HFFc6 (cell line): Measurements from ENCODE around the gene EXOC3L1. TPM values are rescaled to one million over a fixed set of nuclear protein-coding genes. Genes with fewer than 3 reads are reported as not detected.

Experiments used
- DNase-seq: peaks from one replicate; pipeline ENCODE4 v3.0.0-alpha.2; 2018
- H3K27ac Mint-ChIP-seq: 2 replicates; pipeline ENCODE4 v1.8.0; 2020; ENCODE audit warnings: mild to moderate bottlenecking, mixed read lengths
- H3K27me3 Mint-ChIP-seq: 2 replicates; pipeline ENCODE4 v1.8.0; 2021; ENCODE audit warnings: mild to moderate bottlenecking, moderate library complexity, mixed read lengths; ENCODE audit not compliant: insufficient read depth
- H3K36me3 Mint-ChIP-seq: 2 replicates; pipeline ENCODE4 v1.8.0; 2021; ENCODE audit warnings: low read depth, mixed read lengths
- H3K4me1 Mint-ChIP-seq: 2 replicates; pipeline ENCODE4 v1.8.0; 2020; ENCODE audit warnings: low read depth, mixed read lengths
- H3K4me3 Mint-ChIP-seq: 2 replicates; pipeline ENCODE4 v1.8.0; 2020; ENCODE audit warnings: mild to moderate bottlenecking, moderate library complexity, mixed read lengths
- H3K9me3 Mint-ChIP-seq: 2 replicates; pipeline ENCODE4 v1.8.0; 2020; ENCODE audit warnings: mild to moderate bottlenecking, mixed read lengths
- total RNA-seq, 6 experiments: library from RNA; stranded (reverse); fragmentation: NEBNext Ultra II Directional; extraction: Animal tissue kit (Norgen Biotek cat#: 25700); gene quantifications; 2 replicates in 1 of 6; 3 replicates in 5 of 6; pipeline ENCODE4 v1.2.3, GENCODE V29; 2021
- TF ChIP-seq, protein P1 (sequence below): fragments of 200-600 bp; sonication (generic); IDR thresholded peaks from 2 replicates; pipeline ENCODE4 v1.5.0; 2021; ENCODE audit warnings: antibody characterized with exemption, mild to moderate bottlenecking

EXOC3L1 gene
- total RNA-seq, 6 experiments from 2014 or later, result 0.18 TPM; not detected in 5

DNA sequence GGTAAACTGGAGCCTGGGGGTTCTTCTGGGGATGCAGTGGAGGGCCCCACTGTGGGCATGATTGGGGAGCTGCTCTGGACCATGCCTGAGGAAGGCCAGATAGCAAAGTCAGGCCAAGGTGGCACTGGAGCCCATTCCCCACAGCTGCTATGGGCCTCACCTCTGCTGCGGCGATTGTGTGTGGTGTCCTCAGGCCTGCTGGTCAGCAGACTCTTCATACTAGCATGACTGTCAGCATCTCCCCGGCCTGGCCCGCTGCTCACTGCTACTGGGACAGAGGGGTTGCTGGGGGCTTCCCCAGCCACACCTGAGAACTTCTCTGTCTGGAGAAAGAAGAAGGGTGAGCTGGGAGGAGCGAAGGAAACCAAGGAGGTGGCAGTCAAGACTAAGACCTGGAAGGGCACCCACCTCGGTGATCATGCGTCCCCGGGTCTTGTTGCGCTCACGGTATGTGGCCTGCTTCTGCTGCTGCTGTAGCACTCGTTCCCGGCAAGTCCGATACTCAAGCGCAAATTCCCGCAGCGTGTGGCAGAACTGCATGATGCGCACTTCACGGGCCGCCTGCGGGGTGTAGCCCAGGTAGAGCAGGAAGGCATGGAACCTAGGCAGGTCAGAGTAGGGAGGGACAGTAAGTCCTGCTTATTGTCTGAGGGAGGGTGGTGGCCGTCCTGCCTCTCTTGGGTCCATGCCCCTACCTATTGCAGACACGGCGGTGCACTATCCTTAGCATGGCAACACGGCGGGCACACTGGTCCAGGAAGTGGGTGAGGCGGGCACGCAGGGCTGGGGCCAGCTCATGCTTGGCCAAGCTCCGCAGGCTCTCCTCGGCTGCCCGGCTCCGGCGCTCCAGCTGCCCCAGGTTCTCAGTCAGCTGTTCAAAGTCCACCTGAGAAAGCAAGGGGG lies 40.2 kb upstream of the EXOC3L1 start:
- Mint-ChIP-seq H3K27ac (no peak overlapping the region), H3K9me3 (no peaks in the 10 kb centered on the region), H3K36me3 (peaks cover 28% of the 10 kb centered on the region), H3K27me3 (peaks cover 8% of the 10 kb centered on the region), H3K4me3 (no peak overlapping the region), H3K4me1 (peaks cover 24% of the 10 kb centered on the region)
- TF ChIP-seq, protein P1, sequence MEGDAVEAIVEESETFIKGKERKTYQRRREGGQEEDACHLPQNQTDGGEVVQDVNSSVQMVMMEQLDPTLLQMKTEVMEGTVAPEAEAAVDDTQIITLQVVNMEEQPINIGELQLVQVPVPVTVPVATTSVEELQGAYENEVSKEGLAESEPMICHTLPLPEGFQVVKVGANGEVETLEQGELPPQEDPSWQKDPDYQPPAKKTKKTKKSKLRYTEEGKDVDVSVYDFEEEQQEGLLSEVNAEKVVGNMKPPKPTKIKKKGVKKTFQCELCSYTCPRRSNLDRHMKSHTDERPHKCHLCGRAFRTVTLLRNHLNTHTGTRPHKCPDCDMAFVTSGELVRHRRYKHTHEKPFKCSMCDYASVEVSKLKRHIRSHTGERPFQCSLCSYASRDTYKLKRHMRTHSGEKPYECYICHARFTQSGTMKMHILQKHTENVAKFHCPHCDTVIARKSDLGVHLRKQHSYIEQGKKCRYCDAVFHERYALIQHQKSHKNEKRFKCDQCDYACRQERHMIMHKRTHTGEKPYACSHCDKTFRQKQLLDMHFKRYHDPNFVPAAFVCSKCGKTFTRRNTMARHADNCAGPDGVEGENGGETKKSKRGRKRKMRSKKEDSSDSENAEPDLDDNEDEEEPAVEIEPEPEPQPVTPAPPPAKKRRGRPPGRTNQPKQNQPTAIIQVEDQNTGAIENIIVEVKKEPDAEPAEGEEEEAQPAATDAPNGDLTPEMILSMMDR, result no peak
- DNase-seq, result no peak

DNA sequence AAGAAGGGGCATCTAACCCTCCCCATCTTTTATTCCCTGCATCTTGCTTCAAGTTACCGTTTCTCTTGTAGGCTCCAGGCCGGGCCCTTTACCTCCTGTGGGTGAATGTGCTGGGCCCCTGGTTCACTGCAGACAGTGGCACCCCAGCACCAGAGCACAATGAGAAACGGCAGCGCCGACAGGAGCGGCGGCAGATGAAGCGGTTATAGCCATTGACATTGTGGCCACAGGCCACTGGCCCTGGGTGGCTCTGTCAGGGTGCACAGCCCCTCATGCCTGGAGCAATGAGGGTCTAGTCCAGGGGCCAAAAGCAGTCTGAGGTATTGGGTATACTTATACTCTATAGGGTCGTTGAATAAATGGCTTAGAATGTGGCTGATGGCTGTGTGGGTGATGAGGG lies 39.0 kb upstream of the EXOC3L1 start:
- no peak overlapping the region for H3K27ac Mint-ChIP-seq
- peaks cover 22% of the 10 kb centered on the region for H3K36me3 Mint-ChIP-seq
- H3K27me3 Mint-ChIP-seq, result peaks cover 8% of the 10 kb centered on the region
- no peaks in the 10 kb centered on the region for H3K9me3 Mint-ChIP-seq
- TF ChIP-seq, protein P1, result no peak
- no peak for DNase-seq
- H3K4me1 Mint-ChIP-seq, result peaks cover 34% of the 10 kb centered on the region
- H3K4me3 Mint-ChIP-seq, result peak overlapping the region; percentile 98

DNA sequence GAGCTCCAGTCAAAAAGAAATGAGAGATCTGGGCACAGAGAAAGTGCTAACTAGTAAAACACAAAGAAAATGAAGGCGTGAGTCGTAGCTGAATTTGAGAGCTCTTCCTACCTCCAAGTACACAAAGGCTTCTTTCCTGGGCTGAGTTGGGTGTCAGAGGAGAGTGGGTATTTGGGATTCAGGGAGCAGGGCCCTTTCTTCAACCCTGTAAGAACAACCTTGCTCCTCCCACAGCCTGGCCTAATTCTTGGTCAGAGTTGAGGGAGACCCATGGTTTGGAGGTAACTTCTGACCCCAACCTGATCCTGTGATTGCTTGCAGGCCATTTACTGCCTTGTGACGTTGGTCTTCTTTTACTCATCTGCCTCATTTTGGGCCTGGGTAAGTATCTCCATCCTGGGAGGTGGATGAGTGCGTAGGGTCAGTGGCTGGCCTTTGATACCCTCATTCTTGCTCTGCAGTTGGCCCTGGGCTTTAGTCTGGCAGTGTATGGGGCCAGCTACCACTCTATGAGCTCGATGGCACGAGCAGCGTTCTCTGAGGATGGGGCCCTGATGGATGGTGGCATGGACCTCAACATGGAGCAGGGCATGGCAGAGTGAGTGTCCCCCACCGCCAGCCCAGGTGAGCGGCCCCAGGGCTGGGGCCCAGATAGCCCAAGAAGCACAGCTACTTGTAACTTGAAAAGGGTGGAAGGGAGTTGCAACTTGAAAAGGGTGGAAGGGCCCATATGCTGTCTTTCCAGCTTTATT lies 38.3 kb upstream of the EXOC3L1 start:
- peak overlapping the region; percentile 98 for H3K4me3 Mint-ChIP-seq
- H3K36me3 Mint-ChIP-seq, result peaks cover 18% of the 10 kb centered on the region
- peak overlapping the region; percentile 92 for H3K27ac Mint-ChIP-seq
- TF ChIP-seq, protein P1, result no peak
- H3K4me1 Mint-ChIP-seq, result peaks cover 34% of the 10 kb centered on the region
- peaks cover 8% of the 10 kb centered on the region for H3K27me3 Mint-ChIP-seq
- no peaks in the 10 kb centered on the region for H3K9me3 Mint-ChIP-seq
- no peak for DNase-seq

DNA sequence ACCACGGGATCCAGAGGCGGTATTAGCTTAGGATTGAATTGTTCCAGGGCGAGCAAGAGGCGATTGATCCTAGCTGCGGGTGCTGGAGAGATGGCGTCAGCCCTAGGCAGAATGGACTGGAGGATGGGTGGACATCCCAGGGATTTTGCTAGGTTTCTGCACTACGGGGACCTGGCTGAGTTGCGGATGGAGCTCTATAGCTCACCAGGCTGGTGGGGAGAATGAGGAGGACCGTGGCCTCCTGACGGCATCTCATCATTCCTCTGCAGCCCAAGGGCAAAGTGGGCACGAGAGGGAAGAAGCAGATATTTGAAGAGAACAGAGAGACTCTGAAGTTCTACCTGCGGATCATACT lies 37.6 kb upstream of the EXOC3L1 start:
- Mint-ChIP-seq H3K4me1 (peaks cover 34% of the 10 kb centered on the region), H3K27me3 (peaks cover 8% of the 10 kb centered on the region), H3K27ac (peak overlapping the region; percentile 92), H3K4me3 (peak overlapping the region; percentile 98), H3K9me3 (no peaks in the 10 kb centered on the region), H3K36me3 (peaks cover 17% of the 10 kb centered on the region)
- DNase-seq, result no peak
- TF ChIP-seq, protein P1, result no peak

DNA sequence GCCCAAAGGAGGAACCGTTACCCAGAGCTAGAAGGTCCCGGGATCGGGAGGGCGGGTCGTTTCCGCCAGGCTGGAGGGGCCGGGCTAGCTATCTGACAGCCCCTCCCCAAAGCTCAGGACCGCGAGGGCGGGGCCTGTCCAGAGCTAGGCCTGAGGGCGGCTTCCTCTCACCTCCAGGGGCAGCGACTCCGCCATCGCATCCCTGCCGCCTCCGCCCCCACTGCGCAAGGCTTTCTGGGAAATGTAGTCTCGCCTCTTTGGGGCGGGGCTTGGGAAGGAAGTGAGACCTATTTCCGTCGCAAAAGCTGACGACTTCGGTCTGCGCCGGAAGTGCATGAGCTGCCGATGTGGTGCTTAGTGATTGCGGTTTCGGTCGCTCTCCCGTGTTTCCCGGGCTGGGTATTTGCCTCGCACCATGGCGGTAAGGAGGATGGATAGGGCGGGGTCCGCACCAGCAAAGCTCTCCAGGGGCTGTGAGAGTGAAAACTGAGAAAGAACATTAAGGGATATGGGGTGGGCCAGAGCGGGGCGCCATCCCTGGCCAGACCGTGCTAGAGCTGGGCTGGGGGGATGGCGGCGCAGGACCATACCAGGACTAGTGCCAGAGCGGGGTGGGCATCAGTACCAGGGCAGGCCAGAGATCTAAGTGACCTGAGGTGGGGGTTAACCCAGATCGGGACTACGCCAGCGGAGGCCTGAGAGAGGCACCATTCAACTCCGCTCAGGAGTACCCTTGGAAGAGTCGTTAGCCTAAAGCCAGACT lies 37.0 kb upstream of the EXOC3L1 start, which contains the start of gene TMEM208:
Gene TMEM208 (plus strand): TSS at position 327 of the 763 bp plus-strand sequence. CDS start 89 bp downstream, at position 416.
- TF ChIP-seq, protein P1, result peak; percentile 45; the same call in 1 of the 2 replicates
- H3K27me3 Mint-ChIP-seq, result peaks cover 8% of the 10 kb centered on the region
- H3K36me3 Mint-ChIP-seq, result peaks cover 17% of the 10 kb centered on the region
- DNase-seq, result peak; percentile 98
- H3K27ac Mint-ChIP-seq, result peak within 1 kb of the TSS; percentile 95
- peak within 1 kb of the TSS; percentile 98 for H3K4me3 Mint-ChIP-seq
- H3K9me3 Mint-ChIP-seq, result no peaks in the 10 kb centered on the region
- H3K4me1 Mint-ChIP-seq, result peaks cover 34% of the 10 kb centered on the region
